SK-N-SH treated with all-trans-retinoic acid at 6 μM for 48 hours (cell line): ENCODE measurements around the gene KLF9.

Experiments used
- ATAC-seq: fragments of 200-7000 bp; cut with Tn5 transposase; 3 replicates; pipeline ENCODE4 v1.9.1; 2020; ENCODE audit warnings: mild to moderate bottlenecking, moderate library complexity
- BACH2 ChIP-seq: fragments of 250-450 bp; sonication (Bioruptor Pico); IDR thresholded peaks from 2 replicates; pipeline ENCODE4 v1.9.0; 2021; ENCODE audit warnings: mild to moderate bottlenecking, borderline replicate concordance
- CREB5 ChIP-seq: fragments of 250-450 bp; sonication (Bioruptor Pico); IDR thresholded peaks from 2 replicates; pipeline ENCODE4 v1.5.1; 2020; ENCODE audit warnings: low read depth, mild to moderate bottlenecking, moderate library complexity
- CSDC2 ChIP-seq: fragments of 250-450 bp; sonication (Bioruptor Pico); IDR thresholded peaks from 2 replicates; pipeline ENCODE4 v1.5.0; 2020; ENCODE audit warnings: mild to moderate bottlenecking, moderate library complexity
- ESRRG ChIP-seq: fragments of 250-450 bp; sonication (Bioruptor Pico); IDR thresholded peaks from 2 replicates; pipeline ENCODE4 v1.6.1; 2021; ENCODE audit warnings: mild to moderate bottlenecking
- ISL1 ChIP-seq: fragments of 250-450 bp; sonication (Bioruptor Pico); IDR thresholded peaks from 2 replicates; pipeline ENCODE4 v2.1.2; 2022; ENCODE audit warnings: mild to moderate bottlenecking, moderate library complexity
- OSR1 ChIP-seq: fragments of 250-450 bp; sonication (Bioruptor Pico); IDR thresholded peaks from 2 replicates; pipeline ENCODE4 v1.8.0; 2022; ENCODE audit warnings: moderate library complexity, mild to moderate bottlenecking, inconsistent platforms
- PPARA ChIP-seq: fragments of 250-450 bp; sonication (Bioruptor Pico); IDR thresholded peaks from 2 replicates; pipeline ENCODE4 v1.5.0; 2020; ENCODE audit warnings: mild to moderate bottlenecking, borderline replicate concordance
- RARB ChIP-seq: fragments of 250-450 bp; sonication (Bioruptor Pico); IDR thresholded peaks from 2 replicates; pipeline ENCODE4 v1.8.0; 2021; ENCODE audit warnings: mild to moderate bottlenecking, moderate library complexity
- SNAI2 ChIP-seq: fragments of 250-450 bp; sonication (Bioruptor Pico); IDR thresholded peaks from 2 replicates; pipeline ENCODE4 v1.5.0; 2020; ENCODE audit warnings: mild to moderate bottlenecking, moderate library complexity
- TCF4 ChIP-seq: fragments of 250-450 bp; sonication (Bioruptor Pico); IDR thresholded peaks from 2 replicates; pipeline ENCODE4 v1.8.0; 2021; ENCODE audit warnings: mild to moderate bottlenecking, moderate library complexity, borderline replicate concordance
- TOX ChIP-seq: fragments of 250-450 bp; sonication (Bioruptor Pico); IDR thresholded peaks from 2 replicates; pipeline ENCODE4 v1.8.0; 2021; ENCODE audit warnings: mild to moderate bottlenecking, moderate library complexity, borderline replicate concordance
- TSHZ2 ChIP-seq: fragments of 250-450 bp; sonication (Bioruptor Pico); IDR thresholded peaks from 2 replicates; pipeline ENCODE4 v1.5.0; 2020; ENCODE audit warnings: mild to moderate bottlenecking, moderate library complexity
- ZFP3 ChIP-seq: fragments of 250-450 bp; sonication (Bioruptor Pico); IDR thresholded peaks from 2 replicates; pipeline ENCODE4 v1.5.0; 2020; ENCODE audit warnings: mild to moderate bottlenecking, moderate library complexity
- ZFP30 ChIP-seq: fragments of 450-650 bp; formaldehyde crosslinking; IDR thresholded peaks from 2 replicates; pipeline ENCODE4 v1.5.0; 2022; ENCODE audit warnings: mild to moderate bottlenecking, moderate library complexity
- ZNF565 ChIP-seq: fragments of 450-650 bp; formaldehyde crosslinking; conservative IDR thresholded peaks from 2 replicates; pipeline ENCODE4 v1.5.0; 2020; ENCODE audit warnings: low read depth, mild to moderate bottlenecking, moderate library complexity
- ZNF70 ChIP-seq: fragments of 450-650 bp; formaldehyde crosslinking; IDR thresholded peaks from 2 replicates; pipeline ENCODE4 v1.5.0; 2020; ENCODE audit warnings: mild to moderate bottlenecking, moderate library complexity
- ZNF8 ChIP-seq: fragments of 450-650 bp; formaldehyde crosslinking; IDR thresholded peaks from 2 replicates; pipeline ENCODE4 v1.5.0; 2020; ENCODE audit warnings: mild to moderate bottlenecking, moderate library complexity
- TF ChIP-seq, protein P1 (sequence below): fragments of 250-450 bp; sonication (Bioruptor Pico); IDR thresholded peaks from 2 replicates; pipeline ENCODE4 v1.8.0; 2021; ENCODE audit warnings: low read depth, mild to moderate bottlenecking, moderate library complexity, borderline replicate concordance
- TF ChIP-seq, protein P2 (sequence below): fragments of 250-450 bp; sonication (Bioruptor Pico); IDR thresholded peaks from 2 replicates; pipeline ENCODE4 v1.5.1; 2021; ENCODE audit warnings: mild to moderate bottlenecking, moderate library complexity

KLF9 gene

GRCh38 chr9:70408393-70409040 is 5.9 kb downstream of the KLF9 start:
- ATAC-seq, result no peak
- TF ChIP-seq ZFP3, result no peak

GRCh38 chr9:70407081-70407503 is 7.4 kb downstream of the KLF9 start:
- TF ChIP-seq ZNF8 (CRISPR knock-in tag), result no peak
- TF ChIP-seq PPARA (CRISPR knock-in tag), result no peak
- no peak for TF ChIP-seq ZFP30 (CRISPR knock-in tag)
- TF ChIP-seq BACH2, result no peak
- TF ChIP-seq CSDC2, result no peak
- no peak for TF ChIP-seq ESRRG (CRISPR knock-in tag)
- TF ChIP-seq TOX, result no peak
- no peak for TF ChIP-seq CREB5
- TF ChIP-seq ZNF70 (CRISPR knock-in tag), result no peak
- TF ChIP-seq, protein P1, sequence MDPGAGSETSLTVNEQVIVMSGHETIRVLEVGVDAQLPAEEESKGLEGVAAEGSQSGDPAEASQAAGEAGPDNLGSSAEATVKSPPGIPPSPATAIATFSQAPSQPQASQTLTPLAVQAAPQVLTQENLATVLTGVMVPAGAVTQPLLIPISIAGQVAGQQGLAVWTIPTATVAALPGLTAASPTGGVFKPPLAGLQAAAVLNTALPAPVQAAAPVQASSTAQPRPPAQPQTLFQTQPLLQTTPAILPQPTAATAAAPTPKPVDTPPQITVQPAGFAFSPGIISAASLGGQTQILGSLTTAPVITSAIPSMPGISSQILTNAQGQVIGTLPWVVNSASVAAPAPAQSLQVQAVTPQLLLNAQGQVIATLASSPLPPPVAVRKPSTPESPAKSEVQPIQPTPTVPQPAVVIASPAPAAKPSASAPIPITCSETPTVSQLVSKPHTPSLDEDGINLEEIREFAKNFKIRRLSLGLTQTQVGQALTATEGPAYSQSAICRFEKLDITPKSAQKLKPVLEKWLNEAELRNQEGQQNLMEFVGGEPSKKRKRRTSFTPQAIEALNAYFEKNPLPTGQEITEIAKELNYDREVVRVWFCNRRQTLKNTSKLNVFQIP, result no peak
- peak; percentile 16; the same call in 2 of the 3 replicates for ATAC-seq

GRCh38 chr9:70406434-70406862 is 8.0 kb downstream of the KLF9 start:
- TF ChIP-seq TSHZ2, result no peak
- no peak for TF ChIP-seq ESRRG (CRISPR knock-in tag)
- ATAC-seq, result no peak

DNA sequence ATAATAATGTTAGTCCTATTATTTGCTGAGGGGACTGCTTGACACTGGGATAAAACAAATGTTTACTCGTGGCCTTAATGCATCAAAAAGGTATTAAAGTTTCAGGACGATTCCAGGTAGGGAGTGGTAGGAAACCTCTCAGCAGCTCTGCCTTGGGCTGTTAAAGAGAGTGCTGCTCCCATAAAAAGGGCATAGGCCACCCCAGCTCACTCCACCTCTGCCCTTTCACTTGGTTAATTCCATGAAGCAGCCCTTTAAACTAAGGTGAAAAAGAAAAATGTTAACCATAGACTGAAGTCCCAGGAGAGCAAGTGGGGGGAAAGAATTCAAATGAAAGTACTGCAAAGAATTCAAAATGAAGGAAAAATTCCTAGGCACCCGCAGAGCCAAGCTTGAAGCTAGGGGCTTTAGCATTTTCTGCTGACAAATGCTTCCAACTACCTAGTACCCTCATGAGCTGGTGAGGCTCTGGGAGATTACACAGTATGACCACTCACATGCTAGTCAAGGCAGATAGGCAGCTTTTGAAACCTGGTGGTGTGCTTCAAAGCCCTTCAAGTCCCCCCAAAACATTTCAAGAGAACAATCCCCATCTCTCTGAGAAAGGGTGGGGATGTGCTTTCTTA is 8.5 kb downstream of the KLF9 start:
- ATAC-seq, result no peak
- TF ChIP-seq SNAI2 (no peak), CSDC2 (no peak), ZNF565 (CRISPR knock-in tag) (no peak), RARB (CRISPR knock-in tag) (no peak), TCF4 (CRISPR knock-in tag) (no peak), ZFP30 (CRISPR knock-in tag) (no peak), TSHZ2 (no peak), OSR1 (CRISPR knock-in tag) (no peak), ZFP3 (no peak), ISL1 (no peak), ZNF8 (CRISPR knock-in tag) (no peak), ESRRG (CRISPR knock-in tag) (no peak), ZNF70 (CRISPR knock-in tag) (no peak)
- TF ChIP-seq, protein P2, sequence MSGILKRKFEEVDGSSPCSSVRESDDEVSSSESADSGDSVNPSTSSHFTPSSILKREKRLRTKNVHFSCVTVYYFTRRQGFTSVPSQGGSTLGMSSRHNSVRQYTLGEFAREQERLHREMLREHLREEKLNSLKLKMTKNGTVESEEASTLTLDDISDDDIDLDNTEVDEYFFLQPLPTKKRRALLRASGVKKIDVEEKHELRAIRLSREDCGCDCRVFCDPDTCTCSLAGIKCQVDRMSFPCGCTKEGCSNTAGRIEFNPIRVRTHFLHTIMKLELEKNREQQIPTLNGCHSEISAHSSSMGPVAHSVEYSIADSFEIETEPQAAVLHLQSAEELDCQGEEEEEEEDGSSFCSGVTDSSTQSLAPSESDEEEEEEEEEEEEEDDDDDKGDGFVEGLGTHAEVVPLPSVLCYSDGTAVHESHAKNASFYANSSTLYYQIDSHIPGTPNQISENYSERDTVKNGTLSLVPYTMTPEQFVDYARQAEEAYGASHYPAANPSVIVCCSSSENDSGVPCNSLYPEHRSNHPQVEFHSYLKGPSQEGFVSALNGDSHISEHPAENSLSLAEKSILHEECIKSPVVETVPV, result no peak
- TF ChIP-seq, protein P1, result no peak
